HFFc6 (cell line): Measurements from ENCODE around the gene RDH14. TPM values are rescaled to one million over a fixed set of nuclear protein-coding genes. Genes with fewer than 3 reads are reported as not detected.

ENCODE experiments used
- DNase-seq: peaks from one replicate; pipeline ENCODE4 v3.0.0-alpha.2; 2018
- H3K27ac Mint-ChIP-seq: 2 replicates; pipeline ENCODE4 v1.8.0; 2020; ENCODE audit warnings: mild to moderate bottlenecking, mixed read lengths
- H3K27me3 Mint-ChIP-seq: 2 replicates; pipeline ENCODE4 v1.8.0; 2021; ENCODE audit warnings: mild to moderate bottlenecking, moderate library complexity, mixed read lengths; ENCODE audit not compliant: insufficient read depth
- H3K36me3 Mint-ChIP-seq: 2 replicates; pipeline ENCODE4 v1.8.0; 2021; ENCODE audit warnings: low read depth, mixed read lengths
- H3K4me1 Mint-ChIP-seq: 2 replicates; pipeline ENCODE4 v1.8.0; 2020; ENCODE audit warnings: low read depth, mixed read lengths
- H3K4me3 Mint-ChIP-seq: 2 replicates; pipeline ENCODE4 v1.8.0; 2020; ENCODE audit warnings: mild to moderate bottlenecking, moderate library complexity, mixed read lengths
- H3K9me3 Mint-ChIP-seq: 2 replicates; pipeline ENCODE4 v1.8.0; 2020; ENCODE audit warnings: mild to moderate bottlenecking, mixed read lengths
- CTCF ChIP-seq: fragments of 200-600 bp; sonication (generic); IDR thresholded peaks from 2 replicates; pipeline ENCODE4 v1.5.0; 2021; ENCODE audit warnings: antibody characterized with exemption, mild to moderate bottlenecking
- long read RNA-seq: library from polyadenylated mRNA; unstranded; transcript quantifications from one replicate; pipeline ENCODE4 v2.0.0, GENCODE V29; 2019
- total RNA-seq, 6 experiments: library from RNA; stranded (reverse); fragmentation: NEBNext Ultra II Directional; extraction: Animal tissue kit (Norgen Biotek cat#: 25700); gene quantifications; 2 replicates in 1 of 6; 3 replicates in 5 of 6; pipeline ENCODE4 v1.2.3, GENCODE V29; 2021

Gene RDH14
- total RNA-seq = 10 to 100 TPM; 15.0 to 21.6 (median 17.7) TPM
- long read RNA-seq, transcript RDH14-201 (2 exons, 1,587 nt) = major isoform, 35 of 41 reads
- long read RNA-seq, partial matches to known transcripts = 0 of 41 reads
- long read RNA-seq, other reads (novel, unspliced or antisense) = 4 of 41 reads

GRCh38 chr2:18560031-18560796, at the start of gene RDH14:
TSS of gene RDH14 (minus strand) at chr2:18560653. CDS start at chr2:18560572, 81 bp downstream.
- peak; percentile 85 for DNase-seq

GRCh38 chr2:18610090-18610489, 49.6 kb upstream of the RDH14 start:
- H3K27me3 Mint-ChIP-seq = no peaks in the 10 kb centered on the region; the same call in none of the 2 replicates
- DNase-seq = no peak
- peaks cover 38% of the 10 kb centered on the region for H3K4me1 Mint-ChIP-seq
- no peak for TF ChIP-seq CTCF
- H3K4me3 Mint-ChIP-seq = no peak overlapping the region
- H3K9me3 Mint-ChIP-seq = no peaks in the 10 kb centered on the region
- H3K27ac Mint-ChIP-seq = no peak overlapping the region
- H3K36me3 Mint-ChIP-seq = no peaks in the 10 kb centered on the region

More at GRCh38 chr2:18560031-18560796, at the start of gene RDH14:
- H3K27me3 Mint-ChIP-seq = no peaks in the 10 kb centered on the region; the same call in 1 of the 2 replicates
- peaks cover 15% of the 10 kb centered on the region for H3K9me3 Mint-ChIP-seq
- peaks cover 40% of the 10 kb centered on the region for H3K4me1 Mint-ChIP-seq
- H3K36me3 Mint-ChIP-seq = peaks cover 39% of the 10 kb centered on the region
- H3K4me3 Mint-ChIP-seq = peak within 1 kb of the TSS; percentile 96
- peak; percentile 28; the same call in 1 of the 2 replicates for TF ChIP-seq CTCF
- H3K27ac Mint-ChIP-seq = peak within 1 kb of the TSS; percentile 96

GRCh38 chr2:18605115-18605514, 44.7 kb upstream of the RDH14 start:
- H3K4me1 Mint-ChIP-seq = no peaks in the 10 kb centered on the region

GRCh38 chr2:18604531-18604885, 44.1 kb upstream of the RDH14 start:
- no peak for DNase-seq
- no peaks in the 10 kb centered on the region for H3K4me1 Mint-ChIP-seq
- H3K9me3 Mint-ChIP-seq = no peaks in the 10 kb centered on the region
- H3K36me3 Mint-ChIP-seq = no peaks in the 10 kb centered on the region
- no peak overlapping the region for H3K4me3 Mint-ChIP-seq
- no peak for TF ChIP-seq CTCF
- no peak overlapping the region for H3K27ac Mint-ChIP-seq
- H3K27me3 Mint-ChIP-seq = no peaks in the 10 kb centered on the region; the same call in 1 of the 2 replicates

More at GRCh38 chr2:18605115-18605514, 44.7 kb upstream of the RDH14 start:
- TF ChIP-seq CTCF = no peak
- Mint-ChIP-seq H3K36me3 (no peaks in the 10 kb centered on the region), H3K27ac (no peak overlapping the region), H3K9me3 (no peaks in the 10 kb centered on the region), H3K4me3 (no peak overlapping the region), H3K27me3 (no peaks in the 10 kb centered on the region; the same call in 1 of the 2 replicates)
- no peak for DNase-seq

- H3K27me3 Mint-ChIP-seq = no peaks in the 10 kb centered on the region; the same call in 1 of the 2 replicates
- no peak overlapping the region for H3K4me3 Mint-ChIP-seq
- no peaks in the 10 kb centered on the region for H3K36me3 Mint-ChIP-seq
- no peak overlapping the region for H3K27ac Mint-ChIP-seq
- no peak for TF ChIP-seq CTCF
- no peaks in the 10 kb centered on the region for H3K9me3 Mint-ChIP-seq
- H3K4me1 Mint-ChIP-seq = no peaks in the 10 kb centered on the region
- no peak for DNase-seq
Measured at GRCh38 chr2:18603854-18604530, 43.5 kb upstream of the RDH14 start.
